Measurements from ENCODE around the gene SLC2A8. TPM values are rescaled to one million over a fixed set of nuclear protein-coding genes. Genes with fewer than 3 reads are reported as not detected.

The SLC2A8 gene
- total RNA-seq, 1 experiment from 2014 or later = 29.0 TPM

- Histone ChIP-seq H3K9me2 (replicated peaks; ENCODE audit: low read length) (no peaks in the 10 kb centered on the region), H2AFZ (ENCODE audit: low read length) (no peak overlapping the region), H3K4me1 (ENCODE audit: insufficient read depth, low read length) (peaks cover 13% of the 10 kb centered on the region), H3K79me2 (ENCODE audit: low read length) (no peaks in the 10 kb centered on the region), H3K9ac (ENCODE audit: low read length) (no peak overlapping the region), H3K27me3 (ENCODE audit: low read length) (no peaks in the 10 kb centered on the region), H3K36me3 (ENCODE audit: low read depth, low read length) (no peaks in the 10 kb centered on the region), H3F3A (ENCODE audit: low read length, unreplicated experiment) (no peaks in the 10 kb centered on the region), H3K4me2 (ENCODE audit: low read length) (no peak overlapping the region), H3K4me3 (ENCODE audit: low read length) (no peak overlapping the region), H3K27ac (ENCODE audit: low read length) (no peak overlapping the region), H4K20me1 (ENCODE audit: low read length) (no peaks in the 10 kb centered on the region), H3K9me3 (ENCODE audit: low read length) (no peaks in the 10 kb centered on the region)
- no TSS peak for BruUV-seq (replicated peaks)
- ATAC-seq (no peak), DNase-seq (peak; percentile 14)
- TF ChIP-seq EZH2 (IDR thresholded peaks at IDR 0.05; ENCODE audit: low read length, unreplicated experiment) = no peak
- TF ChIP-seq, protein P1, sequence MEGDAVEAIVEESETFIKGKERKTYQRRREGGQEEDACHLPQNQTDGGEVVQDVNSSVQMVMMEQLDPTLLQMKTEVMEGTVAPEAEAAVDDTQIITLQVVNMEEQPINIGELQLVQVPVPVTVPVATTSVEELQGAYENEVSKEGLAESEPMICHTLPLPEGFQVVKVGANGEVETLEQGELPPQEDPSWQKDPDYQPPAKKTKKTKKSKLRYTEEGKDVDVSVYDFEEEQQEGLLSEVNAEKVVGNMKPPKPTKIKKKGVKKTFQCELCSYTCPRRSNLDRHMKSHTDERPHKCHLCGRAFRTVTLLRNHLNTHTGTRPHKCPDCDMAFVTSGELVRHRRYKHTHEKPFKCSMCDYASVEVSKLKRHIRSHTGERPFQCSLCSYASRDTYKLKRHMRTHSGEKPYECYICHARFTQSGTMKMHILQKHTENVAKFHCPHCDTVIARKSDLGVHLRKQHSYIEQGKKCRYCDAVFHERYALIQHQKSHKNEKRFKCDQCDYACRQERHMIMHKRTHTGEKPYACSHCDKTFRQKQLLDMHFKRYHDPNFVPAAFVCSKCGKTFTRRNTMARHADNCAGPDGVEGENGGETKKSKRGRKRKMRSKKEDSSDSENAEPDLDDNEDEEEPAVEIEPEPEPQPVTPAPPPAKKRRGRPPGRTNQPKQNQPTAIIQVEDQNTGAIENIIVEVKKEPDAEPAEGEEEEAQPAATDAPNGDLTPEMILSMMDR (conservative IDR thresholded peaks at IDR 0.05; ENCODE audit: low read depth, low read length) = no peak
- TF ChIP-seq EZH2phosphoT487 (IDR thresholded peaks at IDR 0.05; ENCODE audit: borderline replicate concordance, low read length) = no peak
- CTCF ChIA-PET = no interaction called here
- POLR2A ChIA-PET (ENCODE audit: unreplicated experiment) = no interaction called here
- intact Hi-C loops (cut with micrococcal nuclease) = loop anchor here (10.0 kb wide), 1 partner anchor 49 kb away; no protein-coding TSS in a partner anchor
Measured at GRCh38 chr9:127384016-127384730, 12.8 kb upstream of the SLC2A8 start.

DNA sequence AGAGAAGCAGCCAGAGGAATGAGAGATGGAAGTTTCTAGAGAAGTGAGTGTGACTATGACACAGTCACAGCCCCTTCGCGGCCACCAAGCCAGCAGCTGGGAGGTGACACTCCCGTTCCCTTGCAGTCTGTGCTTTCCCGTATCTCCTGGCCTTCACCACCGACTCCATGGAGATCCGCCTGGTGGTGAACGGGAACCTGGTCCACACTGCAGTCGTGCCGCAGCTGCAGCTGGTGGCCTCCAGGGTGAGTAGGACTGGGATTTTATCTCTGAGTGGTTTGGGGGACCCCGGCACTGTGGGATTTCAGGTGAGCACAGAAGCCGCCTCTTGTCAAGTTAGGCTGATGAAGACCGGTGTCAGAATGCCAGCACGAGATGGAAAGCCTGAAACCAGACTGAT is 12.1 kb upstream of the SLC2A8 start:
- H3K9me3 ChIP-seq (ENCODE audit: low read length) = no peaks in the 10 kb centered on the region

More for the DNA sequence above, 12.1 kb upstream of the SLC2A8 start:
- Histone ChIP-seq H3F3A (ENCODE audit: low read length, unreplicated experiment) (no peaks in the 10 kb centered on the region), H3K4me3 (ENCODE audit: low read length) (no peak overlapping the region), H3K4me1 (ENCODE audit: insufficient read depth, low read length) (peaks cover 16% of the 10 kb centered on the region), H3K4me2 (ENCODE audit: low read length) (no peak overlapping the region), H3K27me3 (ENCODE audit: low read length) (no peaks in the 10 kb centered on the region), H2AFZ (ENCODE audit: low read length) (no peak overlapping the region), H3K27ac (ENCODE audit: low read length) (no peak overlapping the region), H4K20me1 (ENCODE audit: low read length) (no peaks in the 10 kb centered on the region), H3K36me3 (ENCODE audit: low read depth, low read length) (no peaks in the 10 kb centered on the region), H3K9me2 (replicated peaks; ENCODE audit: low read length) (no peaks in the 10 kb centered on the region), H3K9ac (ENCODE audit: low read length) (no peak overlapping the region), H3K79me2 (ENCODE audit: low read length) (no peaks in the 10 kb centered on the region)
- DNase-seq (no peak), ATAC-seq (no peak)
- TF ChIP-seq EZH2phosphoT487 (IDR thresholded peaks at IDR 0.05; ENCODE audit: borderline replicate concordance, low read length) (no peak), EZH2 (IDR thresholded peaks at IDR 0.05; ENCODE audit: low read length, unreplicated experiment) (no peak)
- TF ChIP-seq, protein P1 (conservative IDR thresholded peaks at IDR 0.05; ENCODE audit: low read depth, low read length) = no peak
- ChIA-PET POLR2A (ENCODE audit: unreplicated experiment) (no interaction called here), CTCF (no interaction called here)
- no TSS peak for BruUV-seq (replicated peaks)
- intact Hi-C loops (cut with micrococcal nuclease) = loop anchor here (10.0 kb wide), 1 partner anchor 50 kb away; no protein-coding TSS in a partner anchor

Measured in PC-3 (cell line).